ENCODE data around the gene OR6V1.

The OR6V1 gene

GRCh38 chr7:143027032-143027431, 25.1 kb upstream of the OR6V1 start, which contains the start of gene OR9A2:
OR9A2 (minus strand) TSS chr7:143027132; CDS start chr7:143027132, 0 bp downstream.
- Mint-ChIP-seq H3K9me3 (no peaks in the 10 kb centered on the region), H3K27me3 (no peaks in the 10 kb centered on the region), H3K27ac (no peak within 1 kb of the TSS), H3K4me1 (no peaks in the 10 kb centered on the region), H3K36me3 (no peaks in the 10 kb centered on the region), H3K4me3 (no peak within 1 kb of the TSS)
- no peak for ATAC-seq

GRCh38 chr7:143027683-143028082, 24.5 kb upstream of the OR6V1 start:
- Mint-ChIP-seq H3K4me1 (no peaks in the 10 kb centered on the region), H3K36me3 (no peaks in the 10 kb centered on the region), H3K4me3 (no peak overlapping the region), H3K9me3 (no peaks in the 10 kb centered on the region), H3K27ac (no peak overlapping the region), H3K27me3 (no peaks in the 10 kb centered on the region)
- ATAC-seq: no peak

- Mint-ChIP-seq H3K9me3 (peaks cover 15% of the 10 kb centered on the region), H3K27ac (no peak overlapping the region), H3K27me3 (no peaks in the 10 kb centered on the region), H3K4me3 (no peak overlapping the region), H3K4me1 (peaks cover 8% of the 10 kb centered on the region), H3K36me3 (peaks cover 8% of the 10 kb centered on the region)
- ATAC-seq: no peak
Observed at GRCh38 chr7:143038635-143039034, 13.5 kb upstream of the OR6V1 start.

- ATAC-seq: no peak
- peaks cover 8% of the 10 kb centered on the region for H3K4me1 Mint-ChIP-seq
- H3K9me3 Mint-ChIP-seq: peaks cover under 1% of the 10 kb centered on the region
- no peak overlapping the region for H3K4me3 Mint-ChIP-seq
- H3K27me3 Mint-ChIP-seq: no peaks in the 10 kb centered on the region
- H3K36me3 Mint-ChIP-seq: no peaks in the 10 kb centered on the region
- H3K27ac Mint-ChIP-seq: no peak overlapping the region
Observed at GRCh38 chr7:143040209-143040715, 11.9 kb upstream of the OR6V1 start.

- Mint-ChIP-seq H3K4me1 (peaks cover 9% of the 10 kb centered on the region), H3K27ac (no peak overlapping the region), H3K9me3 (no peaks in the 10 kb centered on the region), H3K36me3 (no peaks in the 10 kb centered on the region), H3K27me3 (no peaks in the 10 kb centered on the region), H3K4me3 (no peak overlapping the region)
- no peak for ATAC-seq
Observed at GRCh38 chr7:143041346-143041745, 10.8 kb upstream of the OR6V1 start.

GRCh38 chr7:143042159-143042789, 9.9 kb upstream of the OR6V1 start:
- Mint-ChIP-seq H3K36me3 (no peaks in the 10 kb centered on the region), H3K9me3 (no peaks in the 10 kb centered on the region), H3K4me3 (no peak overlapping the region), H3K27me3 (no peaks in the 10 kb centered on the region), H3K27ac (no peak overlapping the region), H3K4me1 (peaks cover 19% of the 10 kb centered on the region)
- no peak for ATAC-seq

- no peak for ATAC-seq
- Mint-ChIP-seq H3K27me3 (no peaks in the 10 kb centered on the region), H3K36me3 (no peaks in the 10 kb centered on the region), H3K27ac (no peak overlapping the region), H3K9me3 (no peaks in the 10 kb centered on the region), H3K4me1 (peaks cover 24% of the 10 kb centered on the region), H3K4me3 (no peak overlapping the region)
Observed at GRCh38 chr7:143042790-143043271, 9.3 kb upstream of the OR6V1 start.

- Mint-ChIP-seq H3K4me3 (no peak overlapping the region), H3K4me1 (peaks cover 25% of the 10 kb centered on the region), H3K9me3 (no peaks in the 10 kb centered on the region), H3K27me3 (no peaks in the 10 kb centered on the region), H3K36me3 (no peaks in the 10 kb centered on the region), H3K27ac (no peak overlapping the region)
- ATAC-seq: no peak
Observed at GRCh38 chr7:143043391-143043790, 8.8 kb upstream of the OR6V1 start.

- ATAC-seq: no peak
- Mint-ChIP-seq H3K36me3 (no peaks in the 10 kb centered on the region), H3K9me3 (no peaks in the 10 kb centered on the region), H3K4me1 (peaks cover 32% of the 10 kb centered on the region), H3K4me3 (no peak overlapping the region), H3K27ac (no peak overlapping the region), H3K27me3 (no peaks in the 10 kb centered on the region)
Observed at GRCh38 chr7:143046426-143046851, 5.7 kb upstream of the OR6V1 start.

- Mint-ChIP-seq H3K9me3 (no peaks in the 10 kb centered on the region), H3K4me3 (no peak overlapping the region), H3K4me1 (peaks cover 32% of the 10 kb centered on the region), H3K27ac (no peak overlapping the region), H3K36me3 (no peaks in the 10 kb centered on the region), H3K27me3 (no peaks in the 10 kb centered on the region)
- ATAC-seq: no peak
Observed at GRCh38 chr7:143047326-143047725, 4.8 kb upstream of the OR6V1 start.

GRCh38 chr7:143048827-143049226, 3.3 kb upstream of the OR6V1 start:
- no peaks in the 10 kb centered on the region for H3K9me3 Mint-ChIP-seq
- no peak for ATAC-seq

GRCh38 chr7:143049362-143049761, 2.8 kb upstream of the OR6V1 start:
- H3K4me3 Mint-ChIP-seq: no peak overlapping the region
- no peaks in the 10 kb centered on the region for H3K36me3 Mint-ChIP-seq
- no peak overlapping the region for H3K27ac Mint-ChIP-seq
- H3K4me1 Mint-ChIP-seq: peaks cover 32% of the 10 kb centered on the region
- no peaks in the 10 kb centered on the region for H3K9me3 Mint-ChIP-seq
- no peak for ATAC-seq
- H3K27me3 Mint-ChIP-seq: no peaks in the 10 kb centered on the region

More at GRCh38 chr7:143048827-143049226, 3.3 kb upstream of the OR6V1 start:
- H3K27ac Mint-ChIP-seq: no peak overlapping the region
- H3K4me1 Mint-ChIP-seq: peaks cover 32% of the 10 kb centered on the region
- H3K4me3 Mint-ChIP-seq: no peak overlapping the region
- no peaks in the 10 kb centered on the region for H3K27me3 Mint-ChIP-seq
- H3K36me3 Mint-ChIP-seq: no peaks in the 10 kb centered on the region

- no peaks in the 10 kb centered on the region for H3K27me3 Mint-ChIP-seq
- H3K4me1 Mint-ChIP-seq: peaks cover 32% of the 10 kb centered on the region
Observed at GRCh38 chr7:143050931-143051330, 1.2 kb upstream of the OR6V1 start.

GRCh38 chr7:143054621-143055020, 2.5 kb downstream of the OR6V1 start:
- ATAC-seq: no peak
- H3K27ac Mint-ChIP-seq: no peak overlapping the region
- no peaks in the 10 kb centered on the region for H3K27me3 Mint-ChIP-seq
- H3K36me3 Mint-ChIP-seq: no peaks in the 10 kb centered on the region
- H3K4me3 Mint-ChIP-seq: no peak overlapping the region
- H3K9me3 Mint-ChIP-seq: no peaks in the 10 kb centered on the region
- peaks cover 3% of the 10 kb centered on the region for H3K4me1 Mint-ChIP-seq

More at GRCh38 chr7:143050931-143051330, 1.2 kb upstream of the OR6V1 start:
- ATAC-seq: no peak
- Mint-ChIP-seq H3K9me3 (no peaks in the 10 kb centered on the region), H3K36me3 (no peaks in the 10 kb centered on the region), H3K27ac (no peak overlapping the region), H3K4me3 (no peak overlapping the region)

GRCh38 chr7:143055754-143056153, 3.6 kb downstream of the OR6V1 start:
- Mint-ChIP-seq H3K27ac (no peak overlapping the region), H3K4me1 (peaks cover 5% of the 10 kb centered on the region), H3K36me3 (no peaks in the 10 kb centered on the region), H3K4me3 (no peak overlapping the region), H3K9me3 (no peaks in the 10 kb centered on the region), H3K27me3 (no peaks in the 10 kb centered on the region)
- no peak for ATAC-seq

GRCh38 chr7:143063741-143064140, 11.6 kb downstream of the OR6V1 start:
- H3K4me1 Mint-ChIP-seq: peaks cover 12% of the 10 kb centered on the region
- H3K4me3 Mint-ChIP-seq: no peak overlapping the region
- no peak overlapping the region for H3K27ac Mint-ChIP-seq
- H3K36me3 Mint-ChIP-seq: no peaks in the 10 kb centered on the region
- ATAC-seq: no peak
- no peaks in the 10 kb centered on the region for H3K27me3 Mint-ChIP-seq
- peaks cover 10% of the 10 kb centered on the region for H3K9me3 Mint-ChIP-seq
